Gastrocnemius medialis (tissue), 4 donors: ENCODE data around the gene ACADVL.

Experiments used
- CTCF ChIP-seq, 5 experiments: fragments of 450-650 bp in 3 of 5; fragments of 200-600 bp in 2 of 5; sonication (generic) in 2 of 5; IDR thresholded peaks in 4 of 5; conservative IDR thresholded peaks in 1 of 5; 1 replicate in 4 of 5; 2 replicates in 1 of 5; pipeline ENCODE4 v1.5.1; 2016 to 2019; ENCODE audit warnings: antibody characterized with exemption in 5 of 5, mild to moderate bottlenecking in 3 of 5, moderate library complexity in 3 of 5
- POLR2A ChIP-seq, 2 donors: fragments of 450-650 bp; IDR thresholded peaks; one replicate each; pipeline ENCODE4 v1.6.1; 2017; ENCODE audit warnings: antibody characterized with exemption in 2 of 2, mild to moderate bottlenecking in 2 of 2, moderate library complexity in 2 of 2

GRCh38 chr17:7222972-7223292, 3.2 kb downstream of the ACADVL start:
- TF ChIP-seq POLR2A (IDR thresholded peaks at IDR 0.05) = no peak
- no peak for TF ChIP-seq CTCF (IDR thresholded peaks at IDR 0.05 in 4 of 5, conservative IDR thresholded peaks at IDR 0.05 in 1 of 5)
